Uterine smooth muscle cell (primary cell): ENCODE measurements around the gene PRPF8. TPM values are rescaled to one million over a fixed set of nuclear protein-coding genes. Genes with fewer than 3 reads are reported as not detected.

Source experiments
- total RNA-seq: library from RNA; depleted of rRNA; stranded (reverse); fragments of >200 nt; gene quantifications from 2 replicates; pipeline ENCODE4 v1.2.3, GENCODE V29; 2014

PRPF8 gene
- 112 and 125 TPM in 2 replicates for total RNA-seq

GRCh38 chr17:1684378-1685189, at the start of gene PRPF8:
TSS of gene PRPF8 (minus strand) at chr17:1684867. CDS start at chr17:1684571, 296 bp downstream.

DNA sequence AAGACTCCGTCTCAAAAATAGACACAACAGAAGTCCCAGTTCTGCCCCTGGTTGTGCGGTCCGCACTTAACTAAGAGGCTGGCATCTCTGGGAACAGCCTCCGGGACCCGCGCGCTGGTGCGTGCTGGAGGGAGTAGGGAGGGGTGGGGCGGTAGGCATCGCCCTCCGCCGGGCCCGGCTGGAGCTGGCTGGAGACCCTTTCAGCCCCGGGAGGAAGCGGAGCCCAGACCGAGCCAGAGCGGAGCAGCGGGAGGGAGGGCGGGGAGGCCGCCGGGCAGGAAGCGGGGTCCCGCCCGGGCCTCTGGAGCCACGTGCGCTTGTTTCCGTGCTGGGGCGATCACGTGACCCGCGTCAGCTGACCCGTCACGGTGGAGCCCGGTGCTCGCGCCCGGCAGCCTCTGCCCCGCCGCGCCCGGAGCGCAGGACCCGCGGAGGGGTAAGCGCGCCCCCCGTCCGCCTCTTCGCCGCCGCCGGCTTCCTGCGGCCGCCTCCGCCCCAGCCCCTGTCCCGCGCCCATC, 39.7 kb upstream of the PRPF8 start, which contains the start of gene WDR81:
TSS of gene WDR81 (plus strand) at position 354 of the 518 bp plus-strand sequence. CDS start 256 bp downstream, outside the sequence.

DNA sequence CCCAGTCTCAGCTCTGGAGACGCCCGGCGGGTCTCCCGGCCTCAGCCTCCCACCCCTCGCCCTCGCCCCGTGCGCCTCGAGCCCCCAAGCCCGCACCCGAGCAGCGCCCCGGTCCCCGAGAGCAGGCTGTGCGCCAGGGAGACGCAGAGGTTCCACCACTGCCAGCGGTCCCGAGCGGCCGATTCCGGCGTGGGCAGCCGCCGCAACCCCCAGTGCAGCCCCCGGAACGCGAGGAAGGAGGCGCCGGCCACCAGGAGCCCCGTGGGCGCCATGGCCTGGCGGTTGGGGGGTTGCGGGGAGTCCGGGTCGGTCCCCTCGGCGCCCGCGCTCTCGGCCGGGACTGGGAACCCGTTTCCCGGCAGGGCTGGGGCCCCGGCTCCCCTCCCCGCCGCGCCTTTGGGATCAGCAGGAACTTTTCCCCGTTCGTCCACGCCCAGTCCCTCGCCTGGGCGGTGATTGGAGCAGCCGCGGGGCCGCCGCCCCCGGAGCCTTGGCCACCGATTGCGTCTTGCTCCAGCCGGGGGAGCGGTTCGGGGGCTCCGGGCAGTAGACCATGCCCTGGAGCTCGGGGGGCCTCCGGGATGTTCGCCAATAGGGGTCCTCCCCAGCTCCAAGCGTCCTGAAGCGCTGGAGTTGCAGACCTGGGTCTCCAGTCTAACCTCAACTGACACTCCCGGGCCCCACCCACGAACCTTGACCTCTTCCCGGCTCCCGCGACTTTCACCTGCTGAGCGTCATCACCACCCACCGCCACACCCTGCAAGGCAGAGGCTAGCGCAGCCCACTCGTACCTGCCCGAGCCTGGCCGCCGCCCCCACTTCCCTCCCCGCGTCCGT, 25.5 kb upstream of the PRPF8 start, which contains the start of gene TLCD2:
TSS of gene TLCD2 (minus strand) at position 407 of the 836 bp plus-strand sequence. CDS start at position 272, 135 bp downstream.

GRCh38 chr17:1649844-1650501, 34.7 kb downstream of the PRPF8 start, which contains the start of gene RILP:
TSS of gene RILP (minus strand) at chr17:1649866. CDS start at chr17:1649804, 62 bp downstream.

GRCh38 chr17:1645207-1646171, 39.2 kb downstream of the PRPF8 start, which contains the start of gene SCARF1:
TSS of gene SCARF1 (minus strand) at chr17:1645732. CDS start at chr17:1645697, 35 bp downstream.

GRCh38 chr17:1627982-1628855, 56.4 kb downstream of the PRPF8 start, which contains the start of gene SLC43A2:
TSS of gene SLC43A2 (minus strand) at chr17:1628834. CDS start at chr17:1627874, 960 bp downstream.

Other genes with a start within 250 kb of the PRPF8 start
- gene CRK, start 228.6 kb downstream of the PRPF8 start, total RNA-seq: 117 and 118 TPM in 2 replicates
- 189 and 222 TPM in 2 replicates for gene MYO1C, start 192.2 kb downstream of the PRPF8 start, total RNA-seq
- 19.5 and 22.2 TPM in 2 replicates for gene INPP5K, start 168.3 kb downstream of the PRPF8 start, total RNA-seq
- 18.4 and 19.4 TPM in 2 replicates for gene PITPNA, start 122.1 kb downstream of the PRPF8 start, total RNA-seq
- 2.1 and 2.9 TPM in 2 replicates for gene SLC43A2, start 56.0 kb downstream of the PRPF8 start, total RNA-seq
- gene SCARF1, start 39.1 kb downstream of the PRPF8 start, total RNA-seq: 0.25 and 0.44 TPM in 2 replicates
- 5.2 and 5.6 TPM in 2 replicates for gene RILP, start 35.0 kb downstream of the PRPF8 start, total RNA-seq
- gene TLCD2, start 25.5 kb upstream of the PRPF8 start, total RNA-seq: 2.3 and 4.6 TPM in 2 replicates
- 27.9 and 33.6 TPM in 2 replicates for gene WDR81, start 39.8 kb upstream of the PRPF8 start, total RNA-seq
- gene SERPINF2, start 58.0 kb upstream of the PRPF8 start, total RNA-seq: under 0.01 TPM in 1 of 2 replicates, not detected in the other
- 36.1 and 86.2 TPM in 2 replicates for gene SERPINF1, start 77.2 kb upstream of the PRPF8 start, total RNA-seq
- gene SMYD4, start 145.0 kb upstream of the PRPF8 start, total RNA-seq: 9.5 and 11.7 TPM in 2 replicates
- gene RPA1, start 145.1 kb upstream of the PRPF8 start, total RNA-seq: 33.1 and 48.7 TPM in 2 replicates